Ovary (tissue), 3 donors: ENCODE results near the gene CEMIP.

Experiments
- EP300 ChIP-seq: sonication (generic); formaldehyde crosslinking; IDR thresholded peaks from one replicate; pipeline ENCODE4 v1.6.1; 2017; ENCODE audit warnings: antibody characterized with exemption
- POLR2A ChIP-seq: fragments of 450-650 bp; IDR thresholded peaks from one replicate; pipeline ENCODE4 v1.6.1; 2017; ENCODE audit warnings: antibody characterized with exemption, mild to moderate bottlenecking, moderate library complexity
- TF ChIP-seq, protein P1 (sequence below), 3 donors: fragments of 450-650 bp in 2 of 3; fragments of 200-600 bp in 1 of 3; IDR thresholded peaks; one replicate each; pipeline versions ENCODE4 v1.5.1 to v1.8.0; 2016 to 2022; ENCODE audit warnings: antibody characterized with exemption in 3 of 3, mild to moderate bottlenecking in 1 of 3
- donor health status: DM: no; HTN: no; CAD: no.

- TF ChIP-seq, protein P1, sequence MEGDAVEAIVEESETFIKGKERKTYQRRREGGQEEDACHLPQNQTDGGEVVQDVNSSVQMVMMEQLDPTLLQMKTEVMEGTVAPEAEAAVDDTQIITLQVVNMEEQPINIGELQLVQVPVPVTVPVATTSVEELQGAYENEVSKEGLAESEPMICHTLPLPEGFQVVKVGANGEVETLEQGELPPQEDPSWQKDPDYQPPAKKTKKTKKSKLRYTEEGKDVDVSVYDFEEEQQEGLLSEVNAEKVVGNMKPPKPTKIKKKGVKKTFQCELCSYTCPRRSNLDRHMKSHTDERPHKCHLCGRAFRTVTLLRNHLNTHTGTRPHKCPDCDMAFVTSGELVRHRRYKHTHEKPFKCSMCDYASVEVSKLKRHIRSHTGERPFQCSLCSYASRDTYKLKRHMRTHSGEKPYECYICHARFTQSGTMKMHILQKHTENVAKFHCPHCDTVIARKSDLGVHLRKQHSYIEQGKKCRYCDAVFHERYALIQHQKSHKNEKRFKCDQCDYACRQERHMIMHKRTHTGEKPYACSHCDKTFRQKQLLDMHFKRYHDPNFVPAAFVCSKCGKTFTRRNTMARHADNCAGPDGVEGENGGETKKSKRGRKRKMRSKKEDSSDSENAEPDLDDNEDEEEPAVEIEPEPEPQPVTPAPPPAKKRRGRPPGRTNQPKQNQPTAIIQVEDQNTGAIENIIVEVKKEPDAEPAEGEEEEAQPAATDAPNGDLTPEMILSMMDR (IDR thresholded peaks at IDR 0.05) = no peak
- no peak for TF ChIP-seq POLR2A
- TF ChIP-seq EP300 = no peak
Measured at GRCh38 chr15:80911821-80912220, 132.7 kb downstream of the CEMIP start.
